Renal cortex interstitium (tissue), 11 donors: ENCODE data around the gene FLOT1. TPM values are rescaled to one million over a fixed set of nuclear protein-coding genes. Genes with fewer than 3 reads are reported as not detected.
"Not testable (repeated sequence)": the region's sequence is repeated elsewhere in the genome, so short reads cannot be mapped to it uniquely, and the experiment has no call there.

Source experiments
- DNase-seq, 11 donors: peaks; one replicate each; pipeline ENCODE4 v3.0.0-alpha.2; 2013; ENCODE audit warnings: low read depth in 9 of 11, low spot score in 4 of 11; ENCODE audit errors: extremely low read depth in 1 of 11
- polyA plus RNA-seq, 3 donors: library from polyadenylated mRNA; unstranded; fragments of 120-200 nt; gene quantifications; one replicate each; pipeline ENCODE4 v1.2.1, GENCODE V29; 2013; ENCODE audit not compliant: insufficient read length in 3 of 3

The FLOT1 gene
- polyA plus RNA-seq, 3 donors, result 134 to 139 (median 138) TPM

DNA sequence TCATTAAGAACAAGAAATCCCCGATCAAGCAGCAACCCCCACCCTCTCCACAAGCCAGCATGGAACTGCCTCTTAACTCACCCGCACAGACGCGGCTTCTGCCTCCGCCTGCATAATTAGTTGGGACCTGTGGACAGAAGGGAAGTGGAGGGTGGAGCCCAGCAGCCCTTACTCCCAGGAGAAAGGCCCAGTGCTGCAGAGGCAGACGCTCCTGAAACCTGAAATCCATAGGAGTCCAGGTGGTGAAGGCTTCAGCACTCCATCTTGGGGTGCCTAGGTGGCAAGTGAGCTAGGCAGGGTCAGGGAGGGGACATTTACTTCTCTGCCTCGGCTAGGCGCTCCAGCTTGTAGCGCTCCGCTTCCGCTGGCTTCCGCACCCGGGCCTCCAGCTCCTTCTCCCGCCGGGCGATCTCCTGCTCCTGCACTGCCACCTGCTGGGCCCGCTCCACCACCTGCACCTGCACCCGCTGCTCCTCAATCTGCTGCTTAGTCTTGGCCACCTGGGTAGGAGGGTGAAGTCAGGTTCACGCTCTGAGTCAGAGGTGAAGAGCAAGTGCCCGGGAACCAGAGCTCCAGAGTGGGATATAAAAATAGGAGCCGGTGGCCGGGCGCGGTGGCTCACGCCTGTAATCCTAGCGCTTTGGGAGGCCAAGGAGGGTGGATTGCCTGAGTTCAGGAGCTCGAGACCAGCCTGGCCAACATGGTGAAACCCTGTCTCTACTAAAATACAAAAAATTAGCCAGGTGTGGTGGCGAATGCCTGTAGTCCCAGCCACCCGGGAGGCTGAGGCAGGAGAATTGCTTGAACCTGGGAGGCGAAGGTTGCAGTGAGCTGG lies 11.7 kb downstream of the FLOT1 start:
- DNase-seq, result peak in 1 of 11 donors; percentile 63

GRCh38 chr6:30727920-30728553 lies 14.4 kb downstream of the FLOT1 start:
- DNase-seq, result no peak

- no peak for DNase-seq
Measured at GRCh38 chr6:30726506-30727413, 15.7 kb downstream of the FLOT1 start.

DNA sequence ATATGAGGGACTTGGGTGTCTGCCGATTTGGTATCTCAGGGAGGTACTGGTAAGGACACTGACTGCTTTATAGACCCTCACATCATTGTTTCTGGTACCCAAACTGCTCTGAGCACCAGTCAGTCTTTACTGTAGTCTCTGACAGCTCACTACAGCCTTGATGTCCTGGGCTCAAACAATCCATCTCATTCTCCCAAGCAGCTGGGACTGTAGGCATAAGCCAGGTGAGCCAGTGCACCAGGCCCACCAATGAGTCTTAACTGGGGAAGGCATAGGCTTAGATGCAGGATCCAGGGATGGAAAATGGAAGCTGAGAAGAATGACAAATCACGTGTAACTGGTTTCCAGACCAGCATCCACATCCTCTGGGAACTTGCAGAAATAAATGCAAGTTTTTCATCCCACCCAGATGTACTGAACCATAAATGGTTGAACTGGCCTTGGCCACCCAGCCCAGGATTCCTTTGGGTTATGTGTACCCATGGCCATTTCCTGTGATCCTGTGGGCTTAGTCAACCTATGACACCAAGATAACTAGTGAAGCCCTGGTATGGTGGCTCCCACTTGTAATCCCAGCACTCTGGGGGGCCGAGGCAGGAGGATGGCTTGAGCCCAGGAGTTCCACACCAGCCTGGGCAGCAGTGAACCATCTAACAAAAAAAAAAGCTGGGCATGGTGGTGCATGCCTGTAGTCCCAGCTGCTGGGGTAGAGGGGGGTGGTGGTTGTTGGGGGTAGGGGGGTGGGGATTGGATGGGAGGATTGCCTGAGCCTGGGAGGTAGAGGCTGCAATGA lies 16.6 kb downstream of the FLOT1 start:
- no peak for DNase-seq

GRCh38 chr6:30724906-30725667 lies 17.4 kb downstream of the FLOT1 start:
- DNase-seq, result no peak

GRCh38 chr6:30723843-30724741 lies 18.4 kb downstream of the FLOT1 start:
- DNase-seq, result not testable (repeated sequence)

GRCh38 chr6:30723159-30723842 lies 19.2 kb downstream of the FLOT1 start:
- DNase-seq, result not testable (repeated sequence)

DNA sequence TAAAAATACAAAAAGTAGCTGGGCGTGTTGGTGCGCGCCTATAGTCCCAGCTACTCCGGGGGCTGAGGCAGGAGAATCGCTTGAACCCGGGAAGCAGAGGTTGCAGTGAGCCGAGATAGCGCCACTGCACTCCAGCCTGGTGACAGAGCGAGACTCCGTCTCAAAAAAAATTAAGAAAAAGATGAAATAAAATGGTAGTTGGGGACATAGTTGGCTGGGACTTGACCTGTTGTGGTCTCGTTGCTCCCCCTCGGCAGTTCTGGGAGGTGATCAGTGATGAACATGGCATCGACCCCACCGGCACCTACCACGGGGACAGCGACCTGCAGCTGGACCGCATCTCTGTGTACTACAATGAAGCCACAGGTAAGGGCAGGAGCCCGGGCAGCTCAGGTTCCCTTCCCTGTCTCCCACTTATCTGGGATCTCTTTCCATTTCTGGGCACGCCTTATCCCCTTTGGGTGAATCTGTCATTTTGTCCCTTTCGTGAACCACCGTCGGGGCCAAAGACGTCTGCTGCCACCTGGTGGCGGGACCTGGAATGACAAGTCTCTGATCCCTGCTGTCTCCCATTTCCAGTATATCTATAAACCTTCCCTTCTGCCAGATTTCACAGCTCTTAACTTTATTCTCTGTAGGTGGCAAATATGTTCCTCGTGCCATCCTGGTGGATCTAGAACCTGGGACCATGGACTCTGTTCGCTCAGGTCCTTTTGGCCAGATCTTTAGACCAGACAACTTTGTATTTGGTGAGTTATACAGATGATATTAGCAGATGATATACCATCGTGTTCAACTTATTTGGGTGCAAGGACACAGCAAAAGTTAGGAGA lies 20.0 kb downstream of the FLOT1 start:
- DNase-seq, result peak in 6 of 11 donors; percentile 60 to 77 (median 72)

DNA sequence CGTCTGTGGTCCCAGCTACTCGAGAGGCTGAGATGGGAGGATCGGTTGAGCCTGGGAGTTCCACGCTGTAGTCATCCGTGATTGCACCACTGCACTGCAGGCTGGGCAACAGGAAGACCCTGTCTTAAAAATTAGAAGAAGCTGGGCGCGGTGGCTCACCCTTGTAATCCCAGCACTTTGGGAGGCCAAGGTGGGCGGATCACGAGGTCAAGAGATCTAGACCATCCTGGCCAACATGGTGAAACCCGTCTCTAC lies 20.5 kb downstream of the FLOT1 start:
- not testable (repeated sequence) for DNase-seq

- DNase-seq, result peak in 9 of 11 donors; percentile 71 to 91 (median 88)
Measured at GRCh38 chr6:30721198-30722024, 21.1 kb downstream of the FLOT1 start.

DNA sequence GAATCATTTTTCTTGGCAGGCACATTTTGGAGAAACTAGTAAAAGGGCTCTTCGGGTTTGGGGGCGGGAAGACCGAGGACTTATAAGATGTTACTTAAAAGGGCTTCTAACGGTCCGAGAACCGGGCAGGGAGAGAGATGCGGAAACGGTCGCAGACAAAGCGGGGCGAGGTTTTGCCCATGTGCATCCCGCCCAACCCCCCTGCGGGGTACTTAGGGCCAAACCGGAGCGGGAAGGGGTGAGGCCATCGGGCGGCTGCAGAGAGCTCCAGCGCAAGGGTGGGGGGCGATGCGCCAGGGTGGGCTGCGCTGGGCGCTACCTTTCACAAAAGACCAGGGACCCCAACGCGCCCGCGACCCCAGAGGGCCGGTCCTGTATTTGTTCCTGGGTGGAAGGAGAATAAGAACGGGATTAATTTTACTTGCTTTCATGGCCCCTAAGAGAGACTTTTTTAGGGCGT lies 21.7 kb downstream of the FLOT1 start:
- peak in 3 of 11 donors; percentile 27 to 42 (median 39) for DNase-seq

GRCh38 chr6:30719791-30720737 lies 22.4 kb downstream of the FLOT1 start, which contains the start of gene TUBB:
TSS of gene TUBB (plus strand) at chr6:30720352. CDS start at chr6:30720507, 155 bp downstream.
- DNase-seq, result peak; percentile 90 to 98 (median 96)

DNA sequence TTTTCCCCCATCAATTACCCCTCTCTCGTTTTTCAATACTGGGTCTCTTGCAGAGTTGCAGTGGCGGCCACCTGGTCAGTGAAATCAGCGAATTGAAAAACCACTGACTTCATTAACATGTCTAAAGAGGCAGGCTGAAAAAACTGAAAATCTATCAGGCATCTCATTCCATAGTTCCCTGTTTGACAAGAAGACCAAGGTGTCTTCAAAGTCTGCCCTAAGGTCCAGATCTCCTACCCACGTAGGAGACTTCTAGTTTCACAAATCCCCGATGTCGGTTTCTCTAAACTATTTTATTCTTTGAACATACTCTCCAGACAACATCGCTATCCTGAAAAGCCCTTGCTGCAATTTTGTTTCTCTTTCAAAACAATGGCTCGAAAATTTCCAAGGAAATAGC lies 23.1 kb downstream of the FLOT1 start:
- no peak for DNase-seq
